Esophagus muscularis mucosa (tissue), 4 donors: ENCODE results near the gene IFNA7.
"Not testable (repeated sequence)": the region's sequence is repeated elsewhere in the genome, so short reads cannot be mapped to it uniquely, and the experiment has no call there.

ENCODE experiments used
- EP300 ChIP-seq: sonication (generic); formaldehyde crosslinking; IDR thresholded peaks from one replicate; pipeline ENCODE4 v1.6.1; 2017; ENCODE audit warnings: antibody characterized with exemption
- POLR2A ChIP-seq: fragments of 450-650 bp; IDR thresholded peaks from one replicate; pipeline ENCODE4 v1.6.1; 2017; ENCODE audit warnings: antibody characterized with exemption, moderate library complexity, mild to moderate bottlenecking, low read depth
- POLR2AphosphoS5 ChIP-seq, 2 donors: sonication (generic); formaldehyde crosslinking; IDR thresholded peaks; one replicate each; pipeline ENCODE4 v1.6.1; 2017; ENCODE audit warnings: antibody characterized with exemption in 2 of 2
- TF ChIP-seq, protein P1 (sequence below), 3 experiments: fragments of 200-600 bp in 2 of 3; fragments of 450-650 bp in 1 of 3; sonication (generic) in 2 of 3; IDR thresholded peaks; one replicate each; pipeline ENCODE4 v1.5.1; 2017 to 2019; ENCODE audit warnings: antibody characterized with exemption in 3 of 3, mild to moderate bottlenecking in 2 of 3, moderate library complexity in 1 of 3

DNA sequence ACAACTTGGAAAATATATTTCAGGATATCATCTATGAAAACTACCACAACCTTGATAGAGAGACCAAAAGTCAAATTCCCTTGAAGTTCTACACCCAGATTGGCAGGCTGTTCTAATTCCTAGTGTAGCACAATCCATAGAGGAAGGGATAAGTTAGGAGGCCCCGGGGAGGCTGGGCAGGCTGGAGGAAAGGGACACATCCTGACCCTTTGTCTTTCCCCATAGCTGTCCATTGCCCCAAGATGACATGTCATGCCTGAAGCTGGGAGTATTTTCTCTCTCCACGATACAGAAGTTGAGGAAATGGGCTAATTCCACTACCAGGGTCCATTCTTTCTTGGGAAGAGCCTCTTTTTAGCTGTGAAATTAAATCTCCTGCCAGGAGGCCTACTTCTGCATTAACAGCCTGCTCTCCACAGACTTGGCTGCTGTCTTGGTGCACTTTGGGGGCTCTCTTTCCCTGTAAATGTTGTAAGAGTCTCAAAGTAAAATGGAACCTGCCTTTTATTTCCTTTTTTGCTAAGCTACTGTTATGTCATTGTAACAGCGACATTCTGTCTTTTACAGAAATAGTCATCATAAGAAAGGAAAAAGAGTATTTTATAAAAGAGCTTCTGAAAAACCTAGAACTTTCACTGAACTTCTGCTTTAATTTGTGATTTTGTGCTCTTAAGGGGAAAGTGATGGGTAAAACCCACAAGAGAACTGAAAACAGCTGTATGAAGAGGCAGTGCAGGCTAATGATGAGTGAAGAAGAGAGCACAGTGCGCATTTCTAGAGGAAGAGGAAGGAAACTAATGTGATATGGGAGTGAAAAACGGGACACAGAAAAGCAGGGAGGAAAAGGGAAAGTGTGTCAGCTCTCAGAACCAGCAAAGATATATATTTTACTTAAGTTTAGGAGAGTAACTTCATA, 11.7 kb upstream of the IFNA7 start:
- not testable (repeated sequence) for TF ChIP-seq POLR2A; POLR2AphosphoS5 (IDR thresholded peaks at IDR 0.05); EP300
- TF ChIP-seq, protein P1, sequence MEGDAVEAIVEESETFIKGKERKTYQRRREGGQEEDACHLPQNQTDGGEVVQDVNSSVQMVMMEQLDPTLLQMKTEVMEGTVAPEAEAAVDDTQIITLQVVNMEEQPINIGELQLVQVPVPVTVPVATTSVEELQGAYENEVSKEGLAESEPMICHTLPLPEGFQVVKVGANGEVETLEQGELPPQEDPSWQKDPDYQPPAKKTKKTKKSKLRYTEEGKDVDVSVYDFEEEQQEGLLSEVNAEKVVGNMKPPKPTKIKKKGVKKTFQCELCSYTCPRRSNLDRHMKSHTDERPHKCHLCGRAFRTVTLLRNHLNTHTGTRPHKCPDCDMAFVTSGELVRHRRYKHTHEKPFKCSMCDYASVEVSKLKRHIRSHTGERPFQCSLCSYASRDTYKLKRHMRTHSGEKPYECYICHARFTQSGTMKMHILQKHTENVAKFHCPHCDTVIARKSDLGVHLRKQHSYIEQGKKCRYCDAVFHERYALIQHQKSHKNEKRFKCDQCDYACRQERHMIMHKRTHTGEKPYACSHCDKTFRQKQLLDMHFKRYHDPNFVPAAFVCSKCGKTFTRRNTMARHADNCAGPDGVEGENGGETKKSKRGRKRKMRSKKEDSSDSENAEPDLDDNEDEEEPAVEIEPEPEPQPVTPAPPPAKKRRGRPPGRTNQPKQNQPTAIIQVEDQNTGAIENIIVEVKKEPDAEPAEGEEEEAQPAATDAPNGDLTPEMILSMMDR (IDR thresholded peaks at IDR 0.05), result peak in 2 of 3 experiments; percentile 10 to 19
